C4-2B (cell line): Measurements from ENCODE around the gene TRPV4.

ENCODE experiments used
- H3K27ac ChIP-seq: fragments of 450-650 bp; 2 replicates; pipeline ENCODE4 v1.5.1; 2017
- CTCF ChIP-seq: fragments of 450-650 bp; conservative IDR thresholded peaks from 2 replicates; pipeline ENCODE4 v1.5.1; 2017; ENCODE audit warnings: mild to moderate bottlenecking
- ZFX ChIP-seq: fragments of 450-650 bp; IDR thresholded peaks from 2 replicates; pipeline ENCODE4 v1.6.1; 2017

TRPV4 gene

GRCh38 chr12:109810954-109811623 lies 22.1 kb downstream of the TRPV4 start:
- no peak overlapping the region for H3K27ac ChIP-seq
- TF ChIP-seq CTCF (no peak), ZFX (no peak)

GRCh38 chr12:109808876-109809646 lies 24.1 kb downstream of the TRPV4 start:
- H3K27ac ChIP-seq = no peak overlapping the region
- TF ChIP-seq ZFX (no peak), CTCF (no peak)

GRCh38 chr12:109807954-109808643 lies 25.1 kb downstream of the TRPV4 start:
- no peak for TF ChIP-seq ZFX
- TF ChIP-seq CTCF = no peak
- no peak overlapping the region for H3K27ac ChIP-seq

- no peak for TF ChIP-seq ZFX
- peak; percentile 92 for TF ChIP-seq CTCF
- no peak overlapping the region for H3K27ac ChIP-seq
Measured at GRCh38 chr12:109804820-109805761, 28.1 kb downstream of the TRPV4 start.

- TF ChIP-seq CTCF = no peak
- no peak for TF ChIP-seq ZFX
- no peak overlapping the region for H3K27ac ChIP-seq
Measured at GRCh38 chr12:109803678-109804077, 29.5 kb downstream of the TRPV4 start.

- TF ChIP-seq ZFX (no peak), CTCF (no peak)
- H3K27ac ChIP-seq = no peak overlapping the region
Measured at GRCh38 chr12:109802828-109803227, 30.4 kb downstream of the TRPV4 start.
